B cell (primary cell): ENCODE measurements around the gene CD8A.

Source experiments
- EZH2 ChIP-seq: IDR thresholded peaks from 2 replicates; pipeline ENCODE4 v1.6.1; 2012; ENCODE audit warnings: borderline replicate concordance, low read depth, mild to moderate bottlenecking, moderate library complexity, low read length; ENCODE audit not compliant: insufficient read depth, poor library complexity, severe bottlenecking
- TF ChIP-seq, protein P1 (sequence below): fragments of 200-600 bp; IDR thresholded peaks from one replicate; pipeline ENCODE4 v1.8.0; 2022; ENCODE audit warnings: antibody characterized with exemption, mild to moderate bottlenecking

- TF ChIP-seq EZH2 = no peak
- TF ChIP-seq, protein P1, sequence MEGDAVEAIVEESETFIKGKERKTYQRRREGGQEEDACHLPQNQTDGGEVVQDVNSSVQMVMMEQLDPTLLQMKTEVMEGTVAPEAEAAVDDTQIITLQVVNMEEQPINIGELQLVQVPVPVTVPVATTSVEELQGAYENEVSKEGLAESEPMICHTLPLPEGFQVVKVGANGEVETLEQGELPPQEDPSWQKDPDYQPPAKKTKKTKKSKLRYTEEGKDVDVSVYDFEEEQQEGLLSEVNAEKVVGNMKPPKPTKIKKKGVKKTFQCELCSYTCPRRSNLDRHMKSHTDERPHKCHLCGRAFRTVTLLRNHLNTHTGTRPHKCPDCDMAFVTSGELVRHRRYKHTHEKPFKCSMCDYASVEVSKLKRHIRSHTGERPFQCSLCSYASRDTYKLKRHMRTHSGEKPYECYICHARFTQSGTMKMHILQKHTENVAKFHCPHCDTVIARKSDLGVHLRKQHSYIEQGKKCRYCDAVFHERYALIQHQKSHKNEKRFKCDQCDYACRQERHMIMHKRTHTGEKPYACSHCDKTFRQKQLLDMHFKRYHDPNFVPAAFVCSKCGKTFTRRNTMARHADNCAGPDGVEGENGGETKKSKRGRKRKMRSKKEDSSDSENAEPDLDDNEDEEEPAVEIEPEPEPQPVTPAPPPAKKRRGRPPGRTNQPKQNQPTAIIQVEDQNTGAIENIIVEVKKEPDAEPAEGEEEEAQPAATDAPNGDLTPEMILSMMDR = no peak
Measured at GRCh38 chr2:86832334-86833096, 41.8 kb upstream of the CD8A start.
